ENCODE measurements around the gene GNAT3. TPM values are rescaled to one million over a fixed set of nuclear protein-coding genes. Genes with fewer than 3 reads are reported as not detected.

GNAT3 gene
- polyA plus RNA-seq, 12 donors, result 0.14 to 0.19 TPM; not detected in 10

GRCh38 chr7:80505900-80506500, 5.9 kb downstream of the GNAT3 start:
- DNase-seq, result no peak

- DNase-seq, result no peak
These were observed 11.5 kb downstream of the GNAT3 start for GRCh38 chr7:80500325-80500724.

DNA sequence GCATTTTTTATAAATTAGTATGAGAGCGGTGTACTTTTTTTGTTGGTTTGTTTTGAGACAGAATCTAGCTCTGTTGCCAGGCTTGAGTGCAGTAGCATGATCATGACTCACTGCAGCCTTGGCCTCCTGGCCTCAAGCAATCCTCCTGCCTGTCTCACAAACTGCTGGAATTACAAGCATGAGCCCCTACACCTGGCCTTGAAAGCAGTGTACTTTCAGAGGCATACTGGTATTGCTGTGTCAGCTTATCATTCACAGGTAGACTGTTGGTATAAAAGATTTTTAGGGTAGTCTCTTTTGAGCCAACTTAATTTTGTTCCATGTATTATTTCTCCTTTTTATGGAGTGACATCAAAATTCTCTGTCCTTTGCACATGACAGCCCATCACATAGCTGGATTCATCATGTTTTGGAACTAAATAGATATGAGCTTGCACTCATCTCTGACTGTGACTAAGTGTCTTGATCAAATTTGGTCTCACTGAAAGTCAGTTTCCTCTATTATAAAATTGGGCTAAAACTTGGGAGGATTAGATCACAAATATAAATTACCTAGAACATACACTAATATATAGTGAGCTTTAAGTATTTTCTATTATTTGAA, 12.4 kb downstream of the GNAT3 start:
- no peak for DNase-seq

DNA sequence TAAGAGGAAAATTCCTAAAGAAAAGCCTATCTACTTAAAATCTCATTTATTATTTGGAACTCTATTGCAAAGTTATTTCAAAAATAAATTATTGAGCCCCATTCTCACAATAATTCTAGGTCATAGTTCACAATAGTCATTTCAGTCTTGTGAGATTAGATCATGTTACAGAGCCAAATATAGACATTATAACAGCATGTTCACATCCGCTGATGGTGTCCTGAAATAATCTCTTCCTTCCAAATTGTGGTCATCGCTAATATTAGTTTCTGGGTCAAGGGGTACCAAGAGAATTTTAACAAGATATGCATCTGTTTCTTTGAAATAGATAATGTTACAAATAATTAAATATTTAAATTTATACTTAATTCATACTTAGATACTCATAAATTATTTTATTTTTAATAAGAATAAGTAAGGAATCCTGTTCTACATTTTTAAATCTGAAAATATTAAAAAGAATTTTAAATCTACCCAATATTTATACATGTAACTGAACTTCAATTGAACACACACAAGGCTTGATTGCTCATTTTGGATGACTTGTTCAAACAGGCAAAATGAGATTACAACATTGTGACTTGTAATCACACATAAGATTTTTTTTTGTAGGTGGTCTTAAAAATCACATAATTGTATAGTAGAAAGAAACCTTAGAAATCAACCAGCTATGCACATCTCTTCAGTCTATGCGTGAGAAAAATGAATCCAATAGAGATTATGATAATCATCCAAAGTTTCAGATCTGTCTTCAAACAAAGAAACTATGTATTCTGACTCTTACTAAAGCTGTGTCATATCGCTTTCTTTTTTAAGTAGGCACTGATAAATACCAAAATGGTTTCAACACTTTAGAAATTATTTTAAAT, 13.1 kb downstream of the GNAT3 start:
- DNase-seq, result no peak

GRCh38 chr7:80496586-80496985, 15.3 kb downstream of the GNAT3 start:
- no peak for DNase-seq

- DNase-seq, result no peak
These were observed 18.6 kb downstream of the GNAT3 start for GRCh38 chr7:80493121-80493849.

- no peak for DNase-seq
These were observed 20.4 kb downstream of the GNAT3 start for GRCh38 chr7:80491462-80491861.

DNA sequence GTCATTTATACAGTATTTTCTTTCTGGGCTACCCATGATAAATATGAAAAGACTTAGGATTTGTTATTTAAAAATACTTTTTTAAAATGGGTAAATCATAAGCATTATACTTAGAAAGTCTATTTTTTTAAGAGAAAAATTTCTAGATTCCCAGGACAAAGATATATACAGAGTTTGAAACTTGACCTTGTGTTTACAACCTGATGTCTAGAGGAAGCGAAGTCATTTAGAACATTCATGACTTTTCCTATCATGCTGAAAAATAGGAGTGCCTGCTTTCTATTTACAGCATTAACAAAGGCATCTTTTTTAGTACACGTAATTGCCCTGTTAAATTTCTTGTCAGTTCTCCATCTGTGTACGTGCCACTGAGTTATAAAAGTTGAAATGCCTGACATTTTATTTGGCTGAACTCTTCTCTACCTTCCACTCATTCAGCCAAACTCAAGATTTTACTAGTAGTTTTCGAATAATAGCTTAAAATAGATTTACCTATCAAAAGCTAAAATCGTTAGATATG, 23.0 kb downstream of the GNAT3 start:
- no peak for DNase-seq

- DNase-seq, result no peak
These were observed 23.5 kb downstream of the GNAT3 start for GRCh38 chr7:80488406-80488805.

DNA sequence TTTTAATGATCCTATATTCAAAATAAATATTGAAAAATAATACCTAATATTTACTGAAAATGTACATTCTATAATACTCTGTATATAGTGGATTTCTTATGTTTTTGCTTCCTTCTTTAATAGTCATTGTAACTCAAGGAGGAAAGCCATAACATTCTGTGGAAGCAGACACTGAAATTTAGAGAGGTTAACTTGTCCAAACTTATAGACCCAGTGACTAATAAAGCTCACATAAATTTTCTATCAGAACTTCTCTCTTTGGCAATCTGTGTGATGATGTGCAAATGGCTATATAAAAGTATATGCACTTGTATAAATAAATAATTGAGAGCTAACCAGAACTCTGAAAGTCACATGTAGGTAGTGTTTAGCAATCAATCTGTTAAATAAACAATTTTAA, 26.1 kb downstream of the GNAT3 start:
- DNase-seq, result no peak

DNA sequence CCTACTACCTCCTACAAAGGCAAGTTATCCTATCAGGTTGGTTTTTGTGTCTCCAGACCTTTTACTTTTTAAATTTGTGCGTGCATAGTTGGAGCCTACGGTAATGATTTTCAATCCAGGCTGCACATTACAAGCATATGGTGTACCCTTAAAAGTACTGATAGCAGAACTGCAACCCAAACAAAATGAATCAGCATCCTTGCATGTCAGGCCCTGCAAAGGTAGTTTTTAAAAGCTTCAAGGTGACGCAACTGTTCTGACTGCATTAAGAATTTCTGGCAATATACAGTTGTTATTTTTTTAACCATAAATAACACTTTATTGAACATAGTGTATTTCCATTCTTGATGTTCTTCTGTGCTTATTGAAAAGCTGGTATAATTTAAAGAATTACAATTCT, 28.9 kb downstream of the GNAT3 start:
- no peak for DNase-seq

GRCh38 chr7:80481196-80481884, 30.5 kb downstream of the GNAT3 start:
- no peak for DNase-seq

DNA sequence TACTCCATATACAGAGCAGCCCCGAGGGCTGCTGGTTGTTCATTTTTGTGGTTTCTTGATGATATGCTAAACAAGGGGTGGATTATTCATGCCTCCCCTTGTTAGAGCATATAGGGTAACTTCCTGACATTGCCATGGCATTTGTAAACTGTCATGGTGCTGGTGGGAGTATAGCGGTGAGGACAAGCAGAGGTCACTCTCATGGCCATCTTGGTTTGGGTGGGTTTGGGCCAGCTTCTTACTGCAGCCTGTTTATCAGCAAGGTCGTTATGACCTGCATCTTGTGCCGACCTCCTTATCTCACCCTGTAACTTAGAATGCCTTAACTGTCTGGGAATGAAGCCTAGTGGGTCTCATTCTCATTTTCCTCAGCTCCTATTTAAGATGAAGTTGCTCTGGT, 31.3 kb downstream of the GNAT3 start:
- no peak for DNase-seq

DNA sequence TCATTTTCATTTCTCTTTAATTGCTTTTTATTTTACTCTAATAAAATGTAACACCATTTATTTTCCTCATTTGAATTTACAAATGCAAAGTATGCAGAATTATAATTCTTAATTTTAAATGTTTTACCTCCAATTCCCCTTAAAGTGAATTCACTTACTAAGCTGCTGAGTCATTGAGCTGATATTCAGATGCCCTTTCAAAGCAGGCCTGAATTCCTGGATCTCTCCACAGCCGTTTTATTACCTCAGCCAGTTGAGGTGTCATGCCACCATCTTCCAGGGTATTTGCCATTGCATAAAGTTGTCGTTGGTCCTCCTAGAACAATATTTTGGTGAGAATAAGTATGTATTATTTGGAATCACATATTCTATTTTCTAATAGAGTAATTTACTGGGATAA, 33.2 kb downstream of the GNAT3 start:
- no peak for DNase-seq

GRCh38 chr7:80476035-80476434, 35.8 kb downstream of the GNAT3 start:
- no peak for DNase-seq

GRCh38 chr7:80475383-80475782, 36.5 kb downstream of the GNAT3 start:
- no peak for DNase-seq

- DNase-seq, result no peak
These were observed 38.1 kb downstream of the GNAT3 start for GRCh38 chr7:80473751-80474150.

DNA sequence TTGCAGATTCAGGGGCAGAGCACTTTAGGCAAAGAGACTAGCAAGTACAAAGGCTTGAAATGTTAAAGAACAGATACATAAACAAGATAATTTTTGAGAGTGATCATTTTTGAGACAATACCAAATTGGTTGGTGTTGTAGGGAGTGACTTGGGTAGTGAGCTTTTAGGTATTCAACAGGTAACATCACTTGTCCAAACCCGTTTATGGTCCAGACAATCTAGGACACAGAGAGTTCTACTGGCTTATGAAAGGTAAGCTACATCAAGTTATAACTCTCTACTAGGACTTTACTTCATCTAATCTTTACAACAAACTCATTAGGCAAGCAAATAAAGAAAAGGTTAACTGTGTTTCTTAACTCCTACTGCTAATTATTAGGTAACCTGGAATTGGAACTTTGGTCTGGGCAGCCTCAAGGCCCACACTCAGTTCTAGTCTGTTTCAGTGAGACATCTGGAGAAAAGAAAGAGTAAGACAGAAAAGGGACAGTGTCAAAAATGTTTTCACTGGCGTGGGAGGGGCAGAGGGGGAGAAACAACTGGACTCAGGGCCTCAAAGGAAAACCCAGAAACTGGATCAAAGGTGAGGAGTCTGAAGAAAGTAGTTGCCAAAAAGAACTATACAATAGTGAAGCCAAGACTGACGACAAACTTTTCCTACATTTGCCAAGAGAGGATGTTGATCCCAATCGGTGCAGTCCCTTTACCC, 39.2 kb downstream of the GNAT3 start:
- peak; percentile 47 for DNase-seq

GRCh38 chr7:80468931-80469714, 42.7 kb downstream of the GNAT3 start:
- DNase-seq, result no peak

DNA sequence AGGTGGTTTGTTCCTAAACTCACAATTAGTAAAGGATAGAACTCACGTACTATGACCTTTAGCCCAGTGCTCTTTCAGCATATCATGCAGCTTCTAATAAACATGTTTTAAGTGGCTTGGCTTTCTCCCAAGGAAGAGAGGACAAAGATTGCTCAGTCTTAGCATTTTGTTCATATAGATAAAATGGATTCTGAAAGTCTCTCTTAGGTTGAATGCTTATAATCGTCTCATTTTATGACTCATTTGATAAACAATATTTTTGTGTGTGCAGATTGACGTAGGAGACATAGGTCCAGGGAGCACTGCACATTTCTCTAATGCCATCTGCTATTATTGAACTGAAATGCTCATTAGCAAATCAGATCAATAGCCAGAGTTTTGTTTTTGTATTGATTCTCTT, 44.8 kb downstream of the GNAT3 start:
- DNase-seq, result no peak

Data from muscle of arm (tissue), 12 donors.